PC-9 (cell line): ENCODE data around the gene DBX1. TPM values are rescaled to one million over a fixed set of nuclear protein-coding genes. Genes with fewer than 3 reads are reported as not detected.

ENCODE experiments used
- BruUV-seq: library from RNA; stranded (reverse); fragments of 400-500 nt; replicated peaks from 2 replicates; lab custom pipeline; 2021; lab: Mats Ljungman, UMichigan
- CTCF ChIA-PET: fragments of 300-600 bp; sonication (Branson Sonifier 250); formaldehyde crosslinking; loops from one replicate; lab custom pipeline; 2022; ENCODE audit warnings: antibody characterized with exemption; lab: Charles Lee
- POLR2A ChIA-PET: fragments of 300-600 bp; sonication (Branson Sonifier 250); formaldehyde crosslinking; loops from one replicate; lab custom pipeline; 2022; ENCODE audit warnings: antibody characterized with exemption; ENCODE audit not compliant: unreplicated experiment; lab: Charles Lee
- DNase-seq, 2 experiments: peaks; one replicate each; pipeline versions ENCODE4 v3.0.0 to v3.0.0-alpha.2; 2015 to 2022; ENCODE audit warnings: mixed read lengths in 1 of 2
- H2AFZ ChIP-seq: fragments of 200-600 bp; sonication (generic); 2 replicates; pipeline ENCODE4 v1.8.1; 2017; ENCODE audit warnings: antibody characterized with exemption
- H3F3A ChIP-seq: fragments of 200-600 bp; sonication (generic); 2 replicates; pipeline ENCODE4 v1.8.1; 2017; ENCODE audit warnings: antibody characterized with exemption, mild to moderate bottlenecking, low read depth; ENCODE audit not compliant: insufficient read depth
- H3K27ac ChIP-seq: fragments of 200-600 bp; sonication (generic); 2 replicates; pipeline ENCODE4 v1.6.1; 2016; ENCODE audit warnings: mixed run types
- H3K27me3 ChIP-seq: fragments of 200-600 bp; sonication (generic); 2 replicates; pipeline ENCODE4 v1.6.1; 2016; ENCODE audit warnings: low read depth, mixed run types; ENCODE audit not compliant: insufficient read depth
- H3K36me3 ChIP-seq: fragments of 200-600 bp; sonication (generic); 2 replicates; pipeline ENCODE4 v1.6.1; 2016; ENCODE audit warnings: low read depth, mixed run types
- H3K4me1 ChIP-seq: fragments of 200-600 bp; sonication (generic); replicated peaks from 2 replicates; pipeline ENCODE4 v1.6.1; 2016; ENCODE audit warnings: mixed run types; ENCODE audit not compliant: insufficient read depth
- H3K4me2 ChIP-seq: fragments of 200-600 bp; sonication (generic); 2 replicates; pipeline ENCODE4 v1.6.1; 2017; ENCODE audit warnings: mixed run types
- H3K4me3 ChIP-seq: fragments of 200-600 bp; sonication (generic); 2 replicates; pipeline ENCODE4 v1.6.1; 2016; ENCODE audit warnings: mixed run types
- H3K79me2 ChIP-seq: fragments of 200-600 bp; sonication (generic); 2 replicates; pipeline ENCODE4 v1.6.1; 2017; ENCODE audit warnings: low read depth, mixed run types
- H3K9me2 ChIP-seq: fragments of 200-600 bp; sonication (generic); 2 replicates; pipeline ENCODE4 v1.8.1; 2017; ENCODE audit warnings: mild to moderate bottlenecking; ENCODE audit not compliant: insufficient read depth
- H3K9me3 ChIP-seq: fragments of 200-600 bp; sonication (generic); 2 replicates; pipeline ENCODE4 v1.8.1; 2016; ENCODE audit warnings: low read depth; ENCODE audit not compliant: insufficient read depth
- H4K20me1 ChIP-seq: fragments of 200-600 bp; sonication (generic); 2 replicates; pipeline ENCODE4 v1.8.1; 2017; ENCODE audit not compliant: insufficient read depth
- CTCF ChIP-seq: fragments of 200-600 bp; sonication (generic); conservative IDR thresholded peaks from 2 replicates; pipeline ENCODE4 v1.6.1; 2017; ENCODE audit warnings: mixed run types, antibody characterized with exemption, mild to moderate bottlenecking, moderate library complexity
- EZH2 ChIP-seq: fragments of 200-600 bp; sonication (generic); IDR thresholded peaks from 2 replicates; pipeline ENCODE4 v1.8.0; 2017; ENCODE audit warnings: antibody characterized with exemption, low read depth
- intact Hi-C: fragments of 100-400 bp; cut with micrococcal nuclease; formaldehyde crosslinking; loops from one replicate; pipeline ENCODE4 v1.10.0; 2022; ENCODE audit not compliant: unreplicated experiment
- total RNA-seq: library from RNA; stranded (reverse); gene quantifications from 2 replicates; pipeline ENCODE4 v1.2.3, GENCODE V29; 2021

Gene DBX1
- total RNA-seq, 1 experiment from 2014 or later, result not detected

- Histone ChIP-seq H2AFZ (no peak overlapping the region), H3K4me2 (no peak overlapping the region), H3K36me3 (no peaks in the 10 kb centered on the region), H3K27me3 (no peaks in the 10 kb centered on the region), H3K4me1 (no peaks in the 10 kb centered on the region), H3F3A (no peaks in the 10 kb centered on the region), H3K9me3 (no peaks in the 10 kb centered on the region), H4K20me1 (no peaks in the 10 kb centered on the region), H3K9me2 (no peaks in the 10 kb centered on the region), H3K79me2 (no peaks in the 10 kb centered on the region), H3K27ac (no peak overlapping the region), H3K4me3 (no peak overlapping the region)
- ChIA-PET POLR2A (no interaction called here), CTCF (no interaction called here)
- no peak for DNase-seq
- intact Hi-C loops, result loop anchor here (10.0 kb wide), 1 partner anchor 1393 kb away; no protein-coding TSS in a partner anchor
- no TSS peak for BruUV-seq
- no peak for TF ChIP-seq EZH2
- TF ChIP-seq CTCF, result no peak
Measured at GRCh38 chr11:20122131-20122530, 38.1 kb downstream of the DBX1 start.

- Histone ChIP-seq H3K36me3 (no peaks in the 10 kb centered on the region), H3F3A (no peaks in the 10 kb centered on the region), H3K9me3 (no peaks in the 10 kb centered on the region), H3K4me1 (no peaks in the 10 kb centered on the region), H2AFZ (no peak overlapping the region), H3K4me3 (no peak overlapping the region), H4K20me1 (no peaks in the 10 kb centered on the region), H3K27me3 (no peaks in the 10 kb centered on the region), H3K9me2 (no peaks in the 10 kb centered on the region), H3K27ac (no peak overlapping the region), H3K79me2 (no peaks in the 10 kb centered on the region), H3K4me2 (no peak overlapping the region)
- intact Hi-C loops, result loop anchor here (10.0 kb wide), 1 partner anchor 1394 kb away; no protein-coding TSS in a partner anchor
- no peak for DNase-seq
- ChIA-PET CTCF (no interaction called here), POLR2A (no interaction called here)
- no TSS peak for BruUV-seq
- TF ChIP-seq CTCF (no peak), EZH2 (no peak)
Measured at GRCh38 chr11:20120134-20120925, 39.9 kb downstream of the DBX1 start.

- no peak overlapping the region for H3K4me3 ChIP-seq
- no peak for DNase-seq
- no peak overlapping the region for H2AFZ ChIP-seq
- no peaks in the 10 kb centered on the region for H3K9me2 ChIP-seq
- H3K4me2 ChIP-seq, result no peak overlapping the region
- CTCF ChIA-PET, result no interaction called here
- H3K9me3 ChIP-seq, result no peaks in the 10 kb centered on the region
- no peaks in the 10 kb centered on the region for H3K36me3 ChIP-seq
- H3K79me2 ChIP-seq, result no peaks in the 10 kb centered on the region
- no peak overlapping the region for H3K27ac ChIP-seq
- TF ChIP-seq EZH2 (no peak), CTCF (no peak)
- no peaks in the 10 kb centered on the region for H4K20me1 ChIP-seq
- BruUV-seq, result no TSS peak
- H3K27me3 ChIP-seq, result no peaks in the 10 kb centered on the region
- H3F3A ChIP-seq, result no peaks in the 10 kb centered on the region
- intact Hi-C loops, result loop anchor here (10.0 kb wide), 1 partner anchor 375 kb away; no protein-coding TSS in a partner anchor
- POLR2A ChIA-PET, result no interaction called here
- no peaks in the 10 kb centered on the region for H3K4me1 ChIP-seq
Measured at GRCh38 chr11:20119315-20119714, 41.0 kb downstream of the DBX1 start.
